Psoas muscle (tissue), 8 donors: ENCODE data around the gene ADRA2C. TPM values are rescaled to one million over a fixed set of nuclear protein-coding genes. Genes with fewer than 3 reads are reported as not detected.

Experiments
- ATAC-seq, 4 donors: fragments of 200-7000 bp; cut with Tn5 transposase; one replicate each; pipeline ENCODE4 v1.9.1; 2020; ENCODE audit warnings: moderate library complexity in 3 of 4, mild to moderate bottlenecking in 2 of 4
- DNase-seq, 2 donors: peaks; one replicate each; pipeline ENCODE4 v3.0.0-alpha.2; 2020
- H3K27ac ChIP-seq: fragments of 200-600 bp; one replicate; pipeline ENCODE4 v1.8.0; 2022
- H3K27me3 ChIP-seq, 3 donors: fragments of 200-600 bp in 1 of 3; one replicate each; pipeline versions ENCODE4 v1.6.1 to v1.8.0; 2013 to 2022; ENCODE audit warnings: low read length in 2 of 3, mild to moderate bottlenecking in 2 of 3, moderate library complexity in 1 of 3; ENCODE audit not compliant: insufficient read depth in 3 of 3
- H3K36me3 ChIP-seq, 2 donors: fragments of 200-600 bp in 1 of 2; one replicate each; pipeline versions ENCODE4 v1.6.1 to v1.8.0; 2013 to 2022; ENCODE audit warnings: low read depth in 1 of 2, mild to moderate bottlenecking in 1 of 2, moderate library complexity in 1 of 2; ENCODE audit not compliant: insufficient read depth in 1 of 2
- H3K4me1 ChIP-seq: fragments of 200-600 bp; one replicate; pipeline ENCODE4 v1.8.0; 2022
- H3K4me3 ChIP-seq: fragments of 200-600 bp; one replicate; pipeline ENCODE4 v1.8.0; 2022; ENCODE audit warnings: mild to moderate bottlenecking
- H3K9me3 ChIP-seq: fragments of 200-600 bp; one replicate; pipeline ENCODE4 v1.8.0; 2022
- CTCF ChIP-seq: fragments of 200-600 bp; IDR thresholded peaks from one replicate; pipeline ENCODE4 v1.8.0; 2022; ENCODE audit warnings: antibody characterized with exemption
- WGBS, 3 donors: extraction: QIAGEN DNeasy Blood & Tissue Kit; methylation state at CpG; one replicate each; pipeline versions ENCODE4 v1.1.6 to v1.1.7; 2013; 5-methylcytosine and 5-hydroxymethylcytosine counted together
- intact Hi-C, 2 donors: fragments of 100-400 bp; cut with DNase I; formaldehyde crosslinking; loops; one replicate each; pipeline versions ENCODE4 v1.11.0 to v1.14.2; 2022
- polyA plus RNA-seq, 3 donors: library from polyadenylated mRNA; stranded (reverse); fragments of 200-250 nt; gene quantifications; one replicate each; pipeline ENCODE4 v1.2.3, GENCODE V29; 2013
- total RNA-seq, 4 donors: library from RNA; stranded (reverse); fragmentation: NEBNext Ultra II Directional in 2 of 4; extraction: Animal tissue kit (Norgen Biotek cat#: 25700) in 2 of 4; gene quantifications; one replicate each; pipeline versions ENCODE4 v1.2.1 to v1.2.4, GENCODE V29; 2021 to 2023
- donor health status: healthy with polysubstance abuse.
- donor health status: DM: no; HTN: no; CAD: no; lungs with moderate emphysema.
- donor health status: Bipolar disorder and iron deficiency.
- donor health status: healthy.
- donor health status: DM: yes; HTN: yes; CAD: no.
- donor health status: DM: no; HTN: no; CAD: no.
- donor health status: DM: no; HTN: no; CAD: no.
- donor health status: DM: yes; HTN: yes; CAD: no.

ADRA2C gene
- total and polyA plus RNA-seq, 7 donors = 1.8 to 5.0 (median 3.8) TPM

- ATAC-seq (no peak), DNase-seq (peak in 1 of 2 donors; percentile 15)
- Histone ChIP-seq H3K27ac (no peak overlapping the region), H3K4me1 (no peaks in the 10 kb centered on the region), H3K27me3 (peaks cover 0 to 69% (median 22%) of the 10 kb centered on the region in 3 donors), H3K9me3 (no peaks in the 10 kb centered on the region), H3K4me3 (no peak overlapping the region), H3K36me3 (no peaks in the 10 kb centered on the region)
- TF ChIP-seq CTCF = no peak
- 88 to 91% (median 89%) methylated on average over 7 of the region's 7 CpGs for WGBS, 3 donors
- intact Hi-C loops = no loop called here
These were observed 47.0 kb upstream of the ADRA2C start for GRCh38 chr4:3719191-3719590.

GRCh38 chr4:3719836-3720235 lies 46.3 kb upstream of the ADRA2C start:
- DNase-seq (peak in 1 of 2 donors; percentile 17), ATAC-seq (no peak)
- H3K27me3 ChIP-seq = peaks cover 0 to 75% (median 22%) of the 10 kb centered on the region in 3 donors
- no peak for TF ChIP-seq CTCF
- no peaks in the 10 kb centered on the region for H3K36me3 ChIP-seq
- H3K9me3 ChIP-seq = no peaks in the 10 kb centered on the region
- no peaks in the 10 kb centered on the region for H3K4me1 ChIP-seq
- no peak overlapping the region for H3K4me3 ChIP-seq
- 73 to 81% (median 79%) methylated on average over 10 to 11 of the region's 11 CpGs for WGBS, 3 donors
- intact Hi-C loops = no loop called here
- no peak overlapping the region for H3K27ac ChIP-seq

DNA sequence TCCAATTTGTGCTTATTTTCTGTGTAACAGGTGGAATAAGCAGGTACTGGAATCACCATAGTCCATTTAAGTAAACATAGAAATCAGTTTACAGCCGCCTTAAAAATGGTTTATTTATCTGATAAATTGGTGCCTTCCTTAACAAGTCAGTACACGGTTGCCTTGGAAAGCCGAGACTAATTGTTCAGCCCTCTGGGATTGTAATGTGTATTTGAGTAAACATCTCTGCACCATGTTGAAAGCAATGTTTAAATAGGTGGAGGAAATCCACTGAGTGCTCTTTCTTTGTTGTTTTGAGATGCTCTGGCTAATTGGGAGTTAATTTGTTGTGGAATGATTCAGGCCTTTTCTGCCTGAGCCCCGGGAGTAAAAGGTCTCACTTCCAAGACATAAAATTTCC lies 45.7 kb upstream of the ADRA2C start:
- ATAC-seq = no peak
- WGBS, 3 donors = 44 to 45% (median 45%) methylated on average over 4 of the region's 4 CpGs
- TF ChIP-seq CTCF = no peak
- H3K27ac ChIP-seq = no peak overlapping the region
- no peak for DNase-seq
- H3K4me3 ChIP-seq = no peak overlapping the region
- intact Hi-C loops = no loop called here
- H3K36me3 ChIP-seq = no peaks in the 10 kb centered on the region
- no peaks in the 10 kb centered on the region for H3K4me1 ChIP-seq
- no peaks in the 10 kb centered on the region for H3K9me3 ChIP-seq
- peaks cover 0 to 76% (median 24%) of the 10 kb centered on the region in 3 donors for H3K27me3 ChIP-seq

DNA sequence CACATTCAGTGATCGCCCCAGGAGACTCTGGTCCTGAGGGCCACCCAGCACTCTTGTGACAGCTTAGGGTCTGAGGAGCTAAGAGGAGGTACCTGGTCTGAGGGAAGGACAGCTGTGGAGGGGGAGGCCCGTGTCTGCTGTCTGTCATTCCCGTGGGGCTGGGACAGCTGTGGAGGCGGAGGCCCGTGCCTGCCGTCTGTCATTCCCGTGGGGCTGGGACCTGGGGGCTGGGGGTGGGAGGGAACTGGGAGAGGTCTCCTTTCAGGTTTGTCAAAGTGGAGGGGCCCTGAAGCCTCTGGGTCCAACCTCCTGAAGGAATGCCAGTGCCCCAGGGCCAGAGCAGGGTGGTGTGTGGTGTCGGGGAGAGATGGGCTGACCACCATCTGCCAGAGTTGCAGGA lies 45.0 kb upstream of the ADRA2C start:
- no peak for ATAC-seq
- Histone ChIP-seq H3K4me3 (no peak overlapping the region), H3K27me3 (peaks cover 0 to 72% (median 24%) of the 10 kb centered on the region in 3 donors), H3K4me1 (no peaks in the 10 kb centered on the region), H3K9me3 (no peaks in the 10 kb centered on the region), H3K27ac (no peak overlapping the region), H3K36me3 (no peaks in the 10 kb centered on the region)
- 41 to 52% (median 50%) methylated on average over 8 of the region's 8 CpGs for WGBS, 3 donors
- intact Hi-C loops = no loop called here
- no peak for DNase-seq
- no peak for TF ChIP-seq CTCF

DNA sequence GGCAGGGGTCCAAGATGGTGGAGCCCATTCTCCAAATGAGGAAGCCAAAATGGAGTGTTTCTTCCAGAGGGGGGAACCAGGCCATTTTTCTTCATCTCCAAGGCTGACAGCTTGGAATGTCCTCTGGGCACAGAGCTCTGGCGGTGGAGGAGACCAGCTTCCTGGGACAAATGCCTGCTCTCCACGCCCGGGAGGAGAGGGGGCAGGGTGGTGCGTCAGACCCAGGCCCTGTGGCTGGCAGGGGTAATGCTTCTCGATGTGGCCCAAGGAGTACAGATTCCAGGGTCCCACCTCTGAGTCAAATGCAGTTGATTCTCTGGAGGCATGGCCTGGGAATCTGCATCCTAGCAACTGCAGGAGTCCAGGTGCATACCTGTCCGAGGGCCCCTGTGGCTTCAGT lies 44.6 kb upstream of the ADRA2C start:
- no peak overlapping the region for H3K27ac ChIP-seq
- WGBS, 3 donors = 32 to 48% (median 42%) methylated on average over 6 of the region's 6 CpGs

More for the DNA sequence above, 44.6 kb upstream of the ADRA2C start:
- no peak for TF ChIP-seq CTCF
- DNase-seq (no peak), ATAC-seq (no peak)
- H3K4me3 ChIP-seq = no peak overlapping the region
- no peaks in the 10 kb centered on the region for H3K4me1 ChIP-seq
- H3K27me3 ChIP-seq = peaks cover 0 to 68% (median 24%) of the 10 kb centered on the region in 3 donors
- intact Hi-C loops = no loop called here
- H3K36me3 ChIP-seq = no peaks in the 10 kb centered on the region
- H3K9me3 ChIP-seq = no peaks in the 10 kb centered on the region
